Kidney (tissue), 22 donors: ENCODE results near the gene SPDYE1. TPM values are rescaled to one million over a fixed set of nuclear protein-coding genes. Genes with fewer than 3 reads are reported as not detected.
"Not testable (repeated sequence)": the region's sequence is repeated elsewhere in the genome, so short reads cannot be mapped to it uniquely, and the experiment has no call there.

Experiments
- DNase-seq, 5 donors: peaks; one replicate each; pipeline ENCODE4 v3.0.0-alpha.2; 2013 to 2020
- FAIRE-seq: peaks from 2 replicates; lab custom pipeline; 2012; peaks lifted over from hg19 to GRCh38; lab: Jason Lieb, UNC
- H3K27ac ChIP-seq, 2 donors: one replicate each; pipeline ENCODE4 v1.7.0; 2013; ENCODE audit warnings: low read depth in 2 of 2, low read length in 2 of 2, inconsistent platforms in 1 of 2
- H3K27me3 ChIP-seq: one replicate; pipeline ENCODE4 v1.7.1; 2013; ENCODE audit warnings: low read length, inconsistent platforms; ENCODE audit not compliant: control insufficient read depth, insufficient read depth
- H3K36me3 ChIP-seq, 3 donors: one replicate each; pipeline versions ENCODE4 v1.7.0 to v1.7.1; 2013; ENCODE audit warnings: low read length in 3 of 3, control low read depth in 1 of 3, inconsistent platforms in 1 of 3; ENCODE audit not compliant: insufficient read depth in 3 of 3, control insufficient read depth in 2 of 3
- H3K4me1 ChIP-seq, 3 donors: one replicate each; pipeline versions ENCODE4 v1.7.0 to v1.7.1; 2013; ENCODE audit warnings: low read length in 3 of 3, inconsistent platforms in 1 of 3, low read depth in 1 of 3; ENCODE audit not compliant: control insufficient read depth in 2 of 3, insufficient read depth in 2 of 3
- H3K4me3 ChIP-seq, 3 donors: one replicate each; pipeline versions ENCODE4 v1.7.0 to v1.8.1; 2013; ENCODE audit warnings: low read length in 3 of 3, control low read depth in 1 of 3, inconsistent platforms in 1 of 3
- H3K9ac ChIP-seq, 3 donors: one replicate each; pipeline versions ENCODE4 v1.7.0 to v1.7.1; 2013; ENCODE audit warnings: low read length in 3 of 3, control low read depth in 1 of 3, inconsistent platforms in 1 of 3
- H3K9me3 ChIP-seq, 3 donors: one replicate each; pipeline versions ENCODE4 v1.7.0 to v1.7.1; 2013; ENCODE audit warnings: low read length in 3 of 3, control low read depth in 1 of 3, inconsistent platforms in 1 of 3; ENCODE audit not compliant: control insufficient read depth in 2 of 3, insufficient read depth in 1 of 3
- intact Hi-C: fragments of 100-400 bp; cut with DNase I; formaldehyde crosslinking; loops from one replicate; pipeline ENCODE4 v1.11.1; 2022
- long read RNA-seq, 10 donors: library from polyadenylated mRNA in 1 of 10; unstranded in 1 of 10; transcript quantifications; one replicate each; pipeline ENCODE4 v2.0.0 and lab custom pipeline, GENCODE V29; 2021 to 2026
- polyA plus RNA-seq: library from polyadenylated mRNA; stranded (reverse); fragments of 350-450 nt; fragmentation: Illumina TruSeq; extraction: RNeasy Lipid Tissue Mini Kit (QIAGEN cat#74804); gene quantifications from one replicate; pipeline ENCODE4 v1.2.3, GENCODE V29; 2014; ENCODE audit warnings: low read depth, low replicate concordance; ENCODE audit not compliant: insufficient read depth
- total RNA-seq: library from RNA; stranded (reverse); fragmentation: NEBNext Ultra II Directional; extraction: Animal tissue kit (Norgen Biotek cat#: 25700); gene quantifications from one replicate; pipeline ENCODE4 v1.2.1, GENCODE V29; 2021
- TF ChIP-seq, protein P1 (sequence below): IDR thresholded peaks from 3 replicates; pipeline ENCODE4 v1.5.1; 2012; ENCODE audit warnings: mild to moderate bottlenecking, moderate library complexity, borderline replicate concordance; ENCODE audit not compliant: insufficient read depth; ENCODE audit errors: extremely low read depth
- donor health status: control.
- donor health status: control.
- donor health status: control.
- donor health status: control.
- donor health status: control.
- donor health status: DM: yes; HTN: yes; CAD: no.
- donor health status: Normal renal cell carcinoma (clear cell type).

Gene SPDYE1, protein sequence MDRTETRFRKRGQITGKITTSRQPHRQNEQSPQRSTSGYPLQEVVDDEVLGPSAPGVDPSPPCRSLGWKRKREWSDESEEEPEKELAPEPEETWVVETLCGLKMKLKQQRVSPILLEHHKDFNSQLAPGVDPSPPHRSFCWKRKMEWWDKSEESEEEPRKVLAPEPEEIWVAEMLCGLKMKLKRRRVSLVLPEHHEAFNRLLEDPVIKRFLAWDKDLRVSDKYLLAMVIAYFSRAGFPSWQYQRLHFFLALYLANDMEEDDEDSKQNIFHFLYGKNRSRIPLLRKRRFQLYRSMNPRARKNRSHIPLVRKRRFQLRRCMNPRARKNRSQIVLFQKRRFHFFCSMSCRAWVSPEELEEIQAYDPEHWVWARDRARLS
- total RNA-seq (not detected), polyA plus RNA-seq (not detected)
- long read RNA-seq, donor 1: 0 reads
- long read RNA-seq, donor 2: 0 reads
- long read RNA-seq, donor 3: 0 reads
- long read RNA-seq, donor 4: 0 reads
- long read RNA-seq, donor 5: 0 reads
- long read RNA-seq, donor 6: 0 reads
- long read RNA-seq, donor 7, partial matches to known transcripts: 0 of 13 reads
- long read RNA-seq, donor 7, other reads (novel, unspliced or antisense): 13 of 13 reads
- long read RNA-seq, donor 8: 0 reads
- long read RNA-seq, donor 9: 0 reads
- long read RNA-seq, donor 10: 0 reads

DNA sequence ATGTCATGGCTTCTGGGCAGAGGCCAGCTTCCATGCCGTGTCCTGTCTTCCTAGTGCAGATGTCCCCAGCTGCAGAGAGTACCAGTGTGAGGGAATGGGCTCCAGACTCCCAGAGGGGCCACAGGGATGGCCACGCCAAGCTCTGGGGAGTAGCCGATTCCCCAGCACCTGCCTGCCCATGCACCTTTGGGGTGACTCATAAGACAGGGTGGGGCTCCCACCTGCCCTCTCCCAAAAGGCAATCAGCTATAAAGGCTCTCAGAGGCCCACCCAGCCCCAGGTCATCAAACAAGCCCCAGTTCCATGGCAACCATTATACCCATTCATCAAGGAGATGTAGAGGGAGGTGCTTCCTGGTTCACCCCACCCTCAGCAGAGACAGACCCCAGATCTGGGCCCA is at the start of gene SPDYE1:
SPDYE1 (plus strand) TSS at position 366 of the 400 bp plus-strand sequence. CDS start 2,053 bp downstream, outside the sequence.
- H3K27ac ChIP-seq, H3K4me1 ChIP-seq, H3K27me3 ChIP-seq, H3K36me3 ChIP-seq, H3K9me3 ChIP-seq, H3K4me3 ChIP-seq, intact Hi-C loops, DNase-seq, FAIRE-seq, H3K9ac ChIP-seq: not testable (repeated sequence)

DNA sequence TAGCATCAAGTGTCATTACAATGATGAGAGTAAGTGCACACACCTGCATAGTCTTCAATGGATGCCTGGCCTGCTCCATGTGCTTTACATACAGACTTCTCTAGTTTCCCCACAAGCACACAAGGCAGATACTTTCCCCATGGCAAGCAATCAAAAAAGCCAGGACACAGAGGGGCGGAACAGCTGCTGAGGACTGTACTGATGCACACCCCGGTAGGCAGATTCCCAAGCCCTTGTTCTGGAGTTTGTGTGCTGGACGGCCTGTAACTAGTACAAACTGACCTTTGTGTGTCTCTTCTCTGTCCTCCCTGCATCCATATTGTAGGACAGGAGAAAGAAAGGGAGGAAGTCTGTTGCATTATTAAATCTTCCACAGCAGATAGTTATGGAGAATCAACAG is 45.7 kb upstream of the SPDYE1 start:
- Histone ChIP-seq H3K27ac (no peak overlapping the region), H3K27me3 (no peaks in the 10 kb centered on the region), H3K9me3 (no peaks in the 10 kb centered on the region), H3K9ac (no peak overlapping the region), H3K4me3 (no peak overlapping the region), H3K4me1 (no peaks in the 10 kb centered on the region), H3K36me3 (peaks cover 3 to 15% (median 11%) of the 10 kb centered on the region in 3 donors)
- TF ChIP-seq, protein P1, sequence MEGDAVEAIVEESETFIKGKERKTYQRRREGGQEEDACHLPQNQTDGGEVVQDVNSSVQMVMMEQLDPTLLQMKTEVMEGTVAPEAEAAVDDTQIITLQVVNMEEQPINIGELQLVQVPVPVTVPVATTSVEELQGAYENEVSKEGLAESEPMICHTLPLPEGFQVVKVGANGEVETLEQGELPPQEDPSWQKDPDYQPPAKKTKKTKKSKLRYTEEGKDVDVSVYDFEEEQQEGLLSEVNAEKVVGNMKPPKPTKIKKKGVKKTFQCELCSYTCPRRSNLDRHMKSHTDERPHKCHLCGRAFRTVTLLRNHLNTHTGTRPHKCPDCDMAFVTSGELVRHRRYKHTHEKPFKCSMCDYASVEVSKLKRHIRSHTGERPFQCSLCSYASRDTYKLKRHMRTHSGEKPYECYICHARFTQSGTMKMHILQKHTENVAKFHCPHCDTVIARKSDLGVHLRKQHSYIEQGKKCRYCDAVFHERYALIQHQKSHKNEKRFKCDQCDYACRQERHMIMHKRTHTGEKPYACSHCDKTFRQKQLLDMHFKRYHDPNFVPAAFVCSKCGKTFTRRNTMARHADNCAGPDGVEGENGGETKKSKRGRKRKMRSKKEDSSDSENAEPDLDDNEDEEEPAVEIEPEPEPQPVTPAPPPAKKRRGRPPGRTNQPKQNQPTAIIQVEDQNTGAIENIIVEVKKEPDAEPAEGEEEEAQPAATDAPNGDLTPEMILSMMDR: no peak
- intact Hi-C loops: no loop called here
- DNase-seq: no peak
- FAIRE-seq: no peak

DNA sequence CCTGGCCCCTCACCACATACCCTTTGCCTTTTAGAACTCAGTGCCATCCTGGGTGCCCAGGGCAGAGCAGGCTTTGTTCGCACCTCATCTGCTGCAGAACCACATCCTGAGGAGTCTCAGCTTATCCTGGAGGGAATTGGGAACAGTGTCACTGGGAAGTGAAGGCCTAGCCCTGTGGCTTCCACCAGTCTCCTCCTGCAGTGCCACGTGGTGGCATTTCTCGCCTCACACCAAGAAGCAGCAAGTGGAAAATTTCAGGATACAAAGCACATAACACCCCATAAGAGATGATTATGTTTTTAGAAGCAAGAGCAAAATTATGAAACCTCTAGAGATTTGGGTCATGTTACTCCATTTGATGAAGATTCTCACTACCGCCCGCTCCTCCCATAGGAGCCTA is 44.6 kb upstream of the SPDYE1 start:
- TF ChIP-seq, protein P1: no peak
- H3K4me1 ChIP-seq: no peaks in the 10 kb centered on the region
- H3K27ac ChIP-seq: no peak overlapping the region
- H3K4me3 ChIP-seq: no peak overlapping the region
- H3K27me3 ChIP-seq: no peaks in the 10 kb centered on the region
- peaks cover 3 to 15% (median 11%) of the 10 kb centered on the region in 3 donors for H3K36me3 ChIP-seq
- H3K9ac ChIP-seq: no peak overlapping the region
- no peaks in the 10 kb centered on the region for H3K9me3 ChIP-seq
- no peak for DNase-seq
- no peak for FAIRE-seq
- intact Hi-C loops: no loop called here

DNA sequence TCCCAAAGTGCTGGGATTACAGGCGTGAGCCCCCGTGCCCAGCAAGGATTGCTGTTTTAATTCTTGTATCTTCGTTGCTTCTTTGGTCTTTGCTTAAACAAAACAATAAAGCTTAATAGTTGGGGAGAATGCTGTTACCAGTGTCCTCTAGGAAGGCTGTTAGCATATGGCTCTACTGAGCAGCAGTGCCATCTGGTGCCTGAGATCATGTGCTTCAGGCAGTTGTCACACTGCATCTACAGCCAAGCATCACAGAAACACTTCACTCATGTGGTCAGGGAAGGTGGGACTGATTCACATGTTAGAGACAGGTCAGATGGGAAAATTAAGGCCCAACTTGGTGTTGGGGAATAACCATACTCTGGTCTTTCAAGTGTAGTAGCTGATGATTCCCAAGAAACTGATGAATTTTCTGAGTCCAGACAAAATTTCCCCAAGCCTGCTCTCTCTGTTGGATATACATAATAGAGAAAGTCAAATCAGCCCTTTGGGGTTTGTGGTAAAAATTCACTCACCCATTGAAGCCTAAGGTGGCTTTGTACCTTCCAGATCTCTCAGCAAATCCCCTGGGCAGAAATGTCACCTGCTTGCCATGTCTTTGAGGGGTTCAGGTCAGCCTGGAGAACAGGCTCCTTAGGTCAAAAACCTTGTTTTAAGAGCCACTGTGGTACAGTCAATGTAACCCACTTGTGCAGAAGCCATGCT is 43.0 kb upstream of the SPDYE1 start:
- intact Hi-C loops: no loop called here
- Histone ChIP-seq H3K9ac (no peak overlapping the region), H3K9me3 (no peaks in the 10 kb centered on the region), H3K4me3 (no peak overlapping the region), H3K27ac (no peak overlapping the region), H3K36me3 (peaks cover 3 to 15% (median 11%) of the 10 kb centered on the region in 3 donors), H3K27me3 (no peaks in the 10 kb centered on the region), H3K4me1 (no peaks in the 10 kb centered on the region)
- TF ChIP-seq, protein P1: peak; percentile 42
- DNase-seq (peak in 3 of 5 donors; percentile 24 to 61 (median 31)), FAIRE-seq (no peak)
